GM13977 (cell line): ENCODE measurements around the gene MACROD2.

Experiments used
- DNase-seq: peaks from one replicate; pipeline ENCODE4 v3.0.0; 2012; ENCODE audit warnings: low spot score
- CTCF ChIP-seq: IDR thresholded peaks from 2 replicates; pipeline ENCODE4 v1.5.1; 2012; ENCODE audit warnings: mild to moderate bottlenecking, control low read depth; ENCODE audit not compliant: insufficient read depth; ENCODE audit errors: extremely low read depth, missing control alignments
- in situ Hi-C: fragments of 300-500 bp; cut with MboI; formaldehyde crosslinking; loops from one replicate; pipeline ENCODE4 v1.12.0; 2022; ENCODE audit warnings: low sequenced_read_pairs, low pct_unique_long_range_greater_than_20kb, mixed read lengths, inconsistent platforms; ENCODE audit not compliant: unreplicated experiment

MACROD2 gene

GRCh38 chr20:14633507-14633906 is 638.2 kb downstream of the MACROD2 start:
- DNase-seq, result no peak
- TF ChIP-seq CTCF, result no peak
- in situ Hi-C loops, result no loop called here

GRCh38 chr20:14634665-14635064 is 639.3 kb downstream of the MACROD2 start:
- DNase-seq, result no peak
- in situ Hi-C loops, result no loop called here
- TF ChIP-seq CTCF, result no peak

- in situ Hi-C loops, result no loop called here
- TF ChIP-seq CTCF, result no peak
- DNase-seq, result no peak
Measured at GRCh38 chr20:14637441-14637840, 642.1 kb downstream of the MACROD2 start.

- in situ Hi-C loops, result no loop called here
- no peak for DNase-seq
- TF ChIP-seq CTCF, result no peak
Measured at GRCh38 chr20:14643146-14643545, 647.8 kb downstream of the MACROD2 start.

- in situ Hi-C loops, result no loop called here
- no peak for TF ChIP-seq CTCF
- no peak for DNase-seq
Measured at GRCh38 chr20:14643556-14643955, 648.2 kb downstream of the MACROD2 start.

GRCh38 chr20:14644306-14645097 is 649.2 kb downstream of the MACROD2 start:
- in situ Hi-C loops, result no loop called here
- no peak for DNase-seq
- TF ChIP-seq CTCF, result no peak
